Activated CD4-positive, alpha-beta T cell treated with anti-CD3 and anti-CD28 coated beads, Interleukin-2, amount 10 ng/mL, durations not matched to agents 24 days and 14 days (primary cell): ENCODE measurements around the gene CLDN22. TPM values are rescaled to one million over a fixed set of nuclear protein-coding genes. Genes with fewer than 3 reads are reported as not detected.

Source experiments
- DNase-seq: peaks from one replicate; pipeline ENCODE4 v3.0.0; 2022
- H3K27ac Mint-ChIP-seq: one replicate; pipeline ENCODE4 v1.8.0; 2022; ENCODE audit warnings: mild to moderate bottlenecking, mixed read lengths
- H3K27me3 Mint-ChIP-seq: one replicate; pipeline ENCODE4 v1.8.0; 2022; ENCODE audit warnings: mixed read lengths
- H3K36me3 Mint-ChIP-seq: one replicate; pipeline ENCODE4 v1.8.0; 2022; ENCODE audit warnings: low read depth, mild to moderate bottlenecking, mixed read lengths
- H3K4me1 Mint-ChIP-seq: one replicate; pipeline ENCODE4 v1.8.0; 2021; ENCODE audit warnings: mixed read lengths
- H3K4me3 Mint-ChIP-seq: one replicate; pipeline ENCODE4 v1.8.0; 2022; ENCODE audit warnings: mild to moderate bottlenecking, moderate library complexity, mixed read lengths
- H3K9me3 Mint-ChIP-seq: one replicate; pipeline ENCODE4 v1.8.0; 2021; ENCODE audit warnings: mixed read lengths
- intact Hi-C: fragments of 100-400 bp; cut with micrococcal nuclease; formaldehyde crosslinking; loops from one replicate; pipeline ENCODE4 v1.15.1; 2023
- total RNA-seq: library from RNA; stranded (reverse); gene quantifications from 2 replicates; pipeline ENCODE4 v1.2.3, GENCODE V29; 2022

Gene CLDN22
- total RNA-seq, 1 donor from 2014 or later = not detected

DNA sequence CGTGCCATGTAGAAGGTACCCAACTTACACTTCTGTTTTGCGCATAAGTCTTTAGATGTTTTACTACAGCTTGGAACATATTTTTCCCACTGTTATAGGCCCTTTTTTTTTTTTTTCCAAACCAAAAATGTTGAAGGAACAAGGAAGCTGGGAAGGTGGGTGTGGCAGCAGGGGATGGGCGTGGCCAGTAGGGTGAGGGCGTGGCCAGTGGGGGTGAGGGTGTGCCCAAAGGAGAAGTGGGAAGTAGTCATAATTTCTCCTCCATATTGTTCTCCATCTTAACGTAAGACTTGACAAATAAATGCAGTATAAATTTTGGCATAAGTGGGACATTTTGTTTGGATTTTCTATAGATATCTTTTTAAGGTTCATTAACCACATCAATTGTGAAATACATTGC, 30.4 kb downstream of the CLDN22 start:
- Mint-ChIP-seq H3K36me3 (no peaks in the 10 kb centered on the region), H3K27me3 (no peaks in the 10 kb centered on the region), H3K4me3 (no peak overlapping the region), H3K27ac (no peak overlapping the region), H3K4me1 (no peaks in the 10 kb centered on the region), H3K9me3 (no peaks in the 10 kb centered on the region)
- intact Hi-C loops = no loop called here
- DNase-seq = no peak

DNA sequence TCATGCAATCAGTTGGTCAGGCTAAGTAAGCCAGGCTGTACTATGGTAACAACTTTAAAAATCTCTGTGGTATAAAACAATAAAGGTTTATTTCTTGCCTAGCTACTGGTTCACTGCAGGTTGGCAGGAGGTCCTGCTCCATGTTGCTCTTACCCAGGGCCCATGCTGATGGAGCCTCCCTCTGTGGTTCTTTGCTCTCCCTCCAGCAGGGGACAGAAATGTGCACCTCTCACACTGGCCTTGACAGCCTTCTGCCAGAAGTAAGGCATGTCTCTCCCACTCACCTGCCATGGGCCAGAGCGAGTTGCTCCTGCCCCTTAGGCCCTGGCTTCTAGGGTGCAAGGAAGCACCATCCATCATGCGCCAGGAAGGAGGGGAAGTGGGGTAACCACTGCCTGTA, 31.1 kb downstream of the CLDN22 start:
- intact Hi-C loops = no loop called here
- Mint-ChIP-seq H3K27me3 (no peaks in the 10 kb centered on the region), H3K4me1 (no peaks in the 10 kb centered on the region), H3K9me3 (no peaks in the 10 kb centered on the region), H3K36me3 (no peaks in the 10 kb centered on the region), H3K27ac (no peak overlapping the region), H3K4me3 (no peak overlapping the region)
- no peak for DNase-seq

- Mint-ChIP-seq H3K4me1 (no peaks in the 10 kb centered on the region), H3K27me3 (no peaks in the 10 kb centered on the region), H3K36me3 (no peaks in the 10 kb centered on the region), H3K9me3 (no peaks in the 10 kb centered on the region), H3K4me3 (no peak overlapping the region), H3K27ac (no peak overlapping the region)
- DNase-seq = no peak
- intact Hi-C loops = no loop called here
Observed at GRCh38 chr4:183287677-183288076, 32.4 kb downstream of the CLDN22 start.

DNA sequence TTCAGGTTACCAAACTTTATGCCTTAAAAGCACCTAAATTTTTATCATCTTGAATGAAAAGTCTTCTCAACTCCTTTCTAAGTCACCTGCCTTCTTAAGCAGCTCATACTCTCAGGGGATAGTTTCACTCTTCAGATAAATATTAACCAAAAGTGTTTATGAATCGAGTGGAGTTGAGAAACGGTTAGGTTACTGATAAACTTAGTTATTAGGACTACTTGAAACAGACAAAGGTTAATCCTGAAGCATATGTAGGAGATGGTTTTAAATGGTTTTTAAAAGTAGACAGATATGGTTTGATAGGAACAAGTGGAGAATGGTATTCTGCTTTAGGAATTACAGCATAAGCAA, 32.8 kb downstream of the CLDN22 start:
- Mint-ChIP-seq H3K27ac (no peak overlapping the region), H3K9me3 (no peaks in the 10 kb centered on the region), H3K4me1 (no peaks in the 10 kb centered on the region), H3K27me3 (no peaks in the 10 kb centered on the region), H3K36me3 (no peaks in the 10 kb centered on the region), H3K4me3 (no peak overlapping the region)
- no peak for DNase-seq
- intact Hi-C loops = no loop called here

- intact Hi-C loops = no loop called here
- DNase-seq = no peak
- H3K4me3 Mint-ChIP-seq = no peak overlapping the region
- H3K27me3 Mint-ChIP-seq = no peaks in the 10 kb centered on the region
- H3K4me1 Mint-ChIP-seq = no peaks in the 10 kb centered on the region
- H3K9me3 Mint-ChIP-seq = no peaks in the 10 kb centered on the region
- no peaks in the 10 kb centered on the region for H3K36me3 Mint-ChIP-seq
- H3K27ac Mint-ChIP-seq = no peak overlapping the region
Observed at GRCh38 chr4:183286590-183287308, 33.3 kb downstream of the CLDN22 start.

DNA sequence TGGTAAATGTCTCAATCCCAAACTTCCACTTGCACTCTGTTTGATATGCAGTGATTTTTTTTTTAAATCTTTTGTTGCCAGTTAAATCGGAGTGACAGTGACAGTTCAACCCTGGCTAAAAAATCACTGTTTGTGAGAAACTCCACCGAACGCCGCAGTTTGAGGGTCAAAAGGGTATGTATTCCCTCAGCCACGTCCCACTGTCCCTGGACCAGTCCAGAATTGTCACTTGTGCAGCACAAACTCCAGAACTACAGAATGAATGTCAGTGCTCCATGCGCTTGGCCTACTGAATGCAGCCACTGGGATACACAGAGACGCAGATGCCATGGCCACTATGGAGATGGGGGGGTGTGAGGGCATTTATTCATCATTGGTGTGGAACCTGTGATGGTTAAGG, 34.2 kb downstream of the CLDN22 start:
- Mint-ChIP-seq H3K36me3 (no peaks in the 10 kb centered on the region), H3K4me1 (no peaks in the 10 kb centered on the region), H3K4me3 (no peak overlapping the region), H3K27ac (no peak overlapping the region), H3K27me3 (no peaks in the 10 kb centered on the region), H3K9me3 (no peaks in the 10 kb centered on the region)
- intact Hi-C loops = no loop called here
- DNase-seq = no peak

- Mint-ChIP-seq H3K36me3 (no peaks in the 10 kb centered on the region), H3K9me3 (no peaks in the 10 kb centered on the region), H3K27me3 (no peaks in the 10 kb centered on the region), H3K4me3 (no peak overlapping the region), H3K4me1 (no peaks in the 10 kb centered on the region), H3K27ac (no peak overlapping the region)
- DNase-seq = no peak
- intact Hi-C loops = no loop called here
Observed at GRCh38 chr4:183284965-183285364, 35.1 kb downstream of the CLDN22 start.

GRCh38 chr4:183284258-183284785, 35.8 kb downstream of the CLDN22 start:
- Mint-ChIP-seq H3K27ac (no peak overlapping the region), H3K27me3 (no peaks in the 10 kb centered on the region), H3K9me3 (no peaks in the 10 kb centered on the region), H3K36me3 (no peaks in the 10 kb centered on the region), H3K4me3 (no peak overlapping the region), H3K4me1 (no peaks in the 10 kb centered on the region)
- intact Hi-C loops = no loop called here
- no peak for DNase-seq

DNA sequence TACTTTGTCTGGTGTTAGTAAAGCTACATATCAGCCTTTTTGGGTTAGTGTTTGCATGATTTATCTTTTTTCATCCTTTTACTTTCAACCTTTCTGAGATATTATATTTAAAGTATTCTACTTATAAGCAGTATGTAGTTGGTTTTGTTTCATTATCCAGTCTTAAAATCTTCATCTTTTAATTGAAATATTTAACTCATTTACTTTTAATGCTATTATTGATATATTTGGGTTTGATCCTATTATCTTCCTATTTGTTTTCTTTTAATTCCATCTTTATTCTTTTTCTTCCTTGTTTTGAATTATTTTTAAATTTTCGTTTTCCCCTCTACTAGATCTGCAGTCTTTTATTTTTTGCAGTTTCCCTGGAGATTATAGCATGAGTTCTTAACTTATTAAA, 44.0 kb downstream of the CLDN22 start:
- no peaks in the 10 kb centered on the region for H3K27me3 Mint-ChIP-seq
- no peak for DNase-seq
- no peaks in the 10 kb centered on the region for H3K36me3 Mint-ChIP-seq
- H3K27ac Mint-ChIP-seq = no peak overlapping the region
- H3K4me3 Mint-ChIP-seq = no peak overlapping the region
- no peaks in the 10 kb centered on the region for H3K4me1 Mint-ChIP-seq
- no peaks in the 10 kb centered on the region for H3K9me3 Mint-ChIP-seq
- intact Hi-C loops = no loop called here

DNA sequence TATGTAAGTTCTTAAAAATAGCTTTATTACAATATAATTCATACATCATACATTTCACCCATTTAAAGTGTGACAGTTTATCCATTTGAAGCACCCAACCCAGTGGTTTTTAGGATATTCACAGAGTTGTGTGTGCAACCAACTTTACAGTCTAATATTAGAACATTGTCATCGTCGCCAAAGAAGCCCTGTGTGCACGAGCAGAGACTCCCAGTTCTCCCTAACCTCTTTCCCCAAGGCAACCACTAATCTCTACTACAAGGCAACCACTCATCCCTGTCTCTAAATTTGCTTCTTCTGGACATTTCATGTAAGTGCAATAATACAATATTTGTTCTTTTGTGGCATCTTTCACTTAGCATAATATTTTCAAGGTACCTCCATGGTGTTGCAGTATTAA, 47.7 kb downstream of the CLDN22 start:
- intact Hi-C loops = no loop called here
- no peaks in the 10 kb centered on the region for H3K4me1 Mint-ChIP-seq
- H3K4me3 Mint-ChIP-seq = no peak overlapping the region
- no peaks in the 10 kb centered on the region for H3K27me3 Mint-ChIP-seq
- H3K36me3 Mint-ChIP-seq = no peaks in the 10 kb centered on the region
- H3K27ac Mint-ChIP-seq = no peak overlapping the region
- no peaks in the 10 kb centered on the region for H3K9me3 Mint-ChIP-seq
- no peak for DNase-seq

DNA sequence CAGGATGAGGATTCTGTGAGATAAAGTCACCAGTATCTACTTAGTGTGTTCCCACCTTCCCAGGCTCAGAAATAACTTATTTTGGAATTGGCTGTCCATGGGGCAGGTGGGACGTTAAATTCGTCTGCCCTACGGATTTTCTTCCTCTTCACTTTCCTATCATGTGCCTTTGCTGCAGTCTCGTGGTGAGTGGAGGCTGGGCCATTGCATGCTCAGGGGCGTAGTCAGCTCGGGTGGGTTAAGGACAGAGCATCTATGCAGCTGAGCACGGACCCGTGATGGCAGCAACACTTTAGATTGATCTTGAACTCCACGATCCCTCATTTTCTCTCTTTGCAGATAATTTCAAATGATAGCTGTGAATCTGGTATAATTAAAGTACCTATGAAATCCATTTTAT, 51.5 kb downstream of the CLDN22 start:
- Mint-ChIP-seq H3K36me3 (no peaks in the 10 kb centered on the region), H3K4me3 (no peak overlapping the region), H3K9me3 (no peaks in the 10 kb centered on the region), H3K4me1 (no peaks in the 10 kb centered on the region), H3K27ac (no peak overlapping the region), H3K27me3 (peaks cover 2% of the 10 kb centered on the region)
- intact Hi-C loops = no loop called here
- no peak for DNase-seq

Other genes with a start within 250 kb of the CLDN22 start
- gene WWC2, start 221.0 kb downstream of the CLDN22 start, total RNA-seq = 0.40 and 0.45 TPM in 2 replicates
- not detected in 2 replicates for gene CLDN24, start 2.1 kb upstream of the CLDN22 start, total RNA-seq
- 22.7 and 23.1 TPM in 2 replicates for gene CDKN2AIP, start 124.4 kb upstream of the CLDN22 start, total RNA-seq
- 12.4 and 13.5 TPM in 2 replicates for gene ING2, start 184.8 kb upstream of the CLDN22 start, total RNA-seq